Embryonic facial prominence (tissue), 1 donor: Measurements from ENCODE around the gene RIOK2.
"Not testable (repeated sequence)": the region's sequence is repeated elsewhere in the genome, so short reads cannot be mapped to it uniquely, and the experiment has no call there.

Source experiments
- DNase-seq: peaks from one replicate; pipeline ENCODE4 v3.0.0-alpha.2; 2016; ENCODE audit errors: extremely low spot score

RIOK2 gene

DNA sequence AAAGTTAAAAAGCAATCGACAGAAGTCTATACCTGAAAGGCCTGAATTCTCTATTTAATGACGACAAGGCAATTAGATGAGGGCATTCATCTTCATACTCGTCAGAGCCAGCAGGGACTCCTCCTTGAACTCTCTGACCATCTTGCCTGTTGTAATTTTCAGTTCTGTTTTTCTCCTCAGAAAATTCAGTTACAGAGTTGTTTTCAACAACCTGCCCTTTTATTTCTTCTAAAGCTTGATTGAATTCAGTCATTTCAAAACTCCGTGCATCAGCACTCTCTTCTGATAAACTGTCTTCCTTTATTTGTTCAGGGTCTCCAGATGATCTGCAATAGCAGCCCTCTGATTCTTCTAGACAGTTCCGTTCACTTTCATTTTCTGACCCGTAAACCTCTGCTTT is 15.6 kb downstream of the RIOK2 start:
- DNase-seq: no peak

DNA sequence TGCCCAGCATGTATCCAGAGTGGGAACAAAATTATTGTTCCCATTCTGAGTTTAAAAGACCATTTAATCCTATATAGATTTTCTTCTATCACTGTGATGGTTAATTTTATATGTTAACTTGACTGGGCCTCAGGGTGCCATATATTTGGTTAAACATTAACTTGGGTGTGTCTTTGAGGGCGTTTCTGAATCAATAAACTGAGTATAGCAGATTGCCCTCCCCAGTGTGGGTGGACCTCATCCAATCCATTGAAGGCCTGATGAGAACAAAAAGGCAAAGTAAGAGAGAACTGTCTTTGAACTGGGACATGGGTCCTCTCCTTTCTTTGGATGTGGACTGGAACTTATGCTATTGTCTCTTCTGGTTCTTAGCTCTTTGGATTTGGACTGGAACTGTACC is 17.3 kb downstream of the RIOK2 start:
- no peak for DNase-seq

DNA sequence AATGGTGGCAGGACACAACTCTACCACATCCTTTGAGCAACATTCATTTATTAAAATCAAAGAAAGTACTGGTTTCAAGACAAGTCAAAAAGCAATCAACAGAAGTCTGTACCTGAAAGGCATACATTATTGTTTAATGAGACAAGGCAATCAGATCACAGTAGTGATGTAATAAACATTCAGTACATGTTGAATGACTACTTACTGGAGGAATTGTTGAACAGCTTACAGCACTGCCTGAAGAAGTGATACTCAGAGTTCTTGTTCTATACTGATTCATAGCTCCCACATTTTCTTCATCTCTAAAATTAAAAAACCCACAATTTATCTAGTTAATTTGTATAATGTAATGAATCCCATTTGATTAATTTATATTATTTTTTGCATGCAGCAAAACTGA is 18.2 kb downstream of the RIOK2 start:
- DNase-seq: no peak

DNA sequence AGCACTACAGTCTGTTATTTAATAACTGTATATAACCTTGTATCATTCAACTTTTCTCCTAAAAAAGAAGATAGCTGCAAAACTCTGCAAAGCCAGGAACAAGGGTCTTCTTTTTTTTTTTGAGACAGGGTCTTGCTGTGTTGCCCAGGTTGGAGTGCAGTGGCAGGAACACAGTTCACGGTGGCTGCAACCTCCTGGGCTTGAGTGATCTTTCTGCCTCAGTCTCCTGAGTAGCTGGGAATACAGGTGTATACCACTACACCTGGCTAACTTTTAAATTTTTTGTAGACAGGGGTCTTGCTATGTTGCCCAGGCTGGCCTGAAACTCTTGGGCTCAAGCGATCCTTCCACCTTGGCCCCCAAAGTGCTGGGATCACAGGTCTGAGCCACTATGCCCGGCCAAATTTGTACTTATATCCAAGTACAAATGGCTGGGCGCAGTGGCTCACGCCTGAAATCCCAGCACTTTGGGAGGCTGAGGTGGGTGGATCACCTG is 19.2 kb downstream of the RIOK2 start:
- no peak for DNase-seq

DNA sequence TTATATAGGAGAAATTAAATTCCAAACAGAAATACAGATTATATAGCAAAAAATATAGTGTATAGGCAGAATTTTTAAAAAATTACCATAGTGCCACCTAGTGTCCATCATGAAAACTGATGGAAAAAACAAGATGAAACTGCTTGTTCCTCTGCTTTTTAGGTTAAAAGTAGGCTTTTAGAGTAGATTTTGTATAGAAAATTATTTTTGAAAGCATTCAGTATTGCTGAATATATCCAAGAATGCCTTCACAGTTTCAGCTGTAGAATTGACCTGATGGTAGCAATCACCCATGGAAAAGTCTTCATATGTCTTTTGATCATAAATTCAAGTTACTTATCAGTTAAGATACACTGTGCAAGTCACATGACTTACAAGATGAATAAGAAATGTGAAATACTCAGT is 19.7 kb downstream of the RIOK2 start:
- peak; percentile 22 for DNase-seq

DNA sequence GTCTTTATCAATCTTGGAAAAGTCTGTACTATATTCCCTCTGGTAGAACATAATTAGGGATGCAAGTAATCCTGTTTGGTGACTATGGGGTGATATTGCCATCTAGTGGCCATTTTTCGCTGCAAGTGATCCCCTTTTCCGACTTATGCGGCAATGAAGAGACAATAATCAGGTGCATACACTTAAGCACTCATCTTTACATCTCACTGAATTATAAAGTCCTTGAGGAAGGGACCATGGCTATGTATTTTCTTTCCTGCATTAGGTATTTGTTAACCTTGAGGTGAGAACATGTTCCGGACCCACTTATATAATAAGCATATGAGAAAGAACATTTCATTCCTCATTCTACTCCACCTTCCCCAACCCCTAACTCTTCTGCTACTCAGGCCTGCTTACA is 21.0 kb downstream of the RIOK2 start:
- DNase-seq: peak; percentile 51

DNA sequence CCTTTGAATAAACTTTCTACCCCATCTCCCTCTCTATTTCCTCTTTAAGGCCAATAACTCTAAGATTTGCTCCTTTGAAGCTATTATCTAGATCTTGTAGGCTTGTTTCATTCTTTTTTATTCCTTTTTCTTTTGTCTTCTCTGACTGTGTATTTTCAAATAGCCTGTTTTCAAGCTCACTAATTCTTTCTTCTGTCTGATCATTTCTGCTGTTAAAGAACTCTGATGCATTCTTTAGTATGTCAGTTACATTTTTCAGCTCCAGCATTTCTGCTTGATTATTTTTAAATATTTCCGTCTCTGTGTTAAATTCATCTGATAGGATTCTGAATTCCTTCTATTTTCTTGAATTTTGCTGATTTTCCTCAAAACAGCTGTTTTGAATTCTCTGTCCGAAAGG is 25.4 kb downstream of the RIOK2 start:
- no peak for DNase-seq

DNA sequence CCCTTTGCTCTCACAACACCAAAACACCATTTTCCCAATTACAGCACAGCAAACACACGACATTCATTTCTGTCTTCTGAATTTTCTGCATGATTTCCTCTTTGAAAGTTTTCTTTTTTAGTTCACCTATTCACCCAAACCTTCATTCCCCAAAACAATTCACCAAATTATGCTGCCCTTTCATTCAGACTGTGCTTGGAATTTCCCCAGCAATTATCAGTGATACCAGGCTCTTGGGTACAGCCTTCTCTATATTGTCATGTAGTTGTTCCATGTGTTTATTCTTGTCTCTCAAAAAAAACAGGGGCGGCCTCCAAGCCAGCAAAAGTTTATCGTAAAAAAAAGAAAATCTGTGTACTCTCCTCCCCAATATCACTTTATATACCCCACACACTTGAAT is 31.7 kb downstream of the RIOK2 start:
- DNase-seq: no peak

DNA sequence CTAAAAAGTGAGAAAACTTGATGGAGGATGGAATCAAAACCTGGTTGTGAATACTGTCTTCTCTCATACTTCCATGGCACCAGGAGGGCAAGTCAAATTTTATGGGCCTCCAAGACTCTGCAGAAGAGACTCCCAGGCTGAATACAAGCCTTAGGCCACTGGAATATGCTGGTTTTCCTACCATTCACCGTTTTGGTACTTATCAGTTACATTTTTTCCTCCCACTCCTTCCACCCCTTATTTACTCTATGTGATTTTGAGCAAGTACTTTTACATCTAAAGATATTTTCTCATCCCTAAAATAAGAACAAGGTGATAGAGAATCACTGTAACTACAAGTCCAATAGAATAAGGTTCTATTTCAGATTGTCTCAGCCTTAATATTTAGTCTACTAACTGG is 32.6 kb downstream of the RIOK2 start:
- DNase-seq: no peak

DNA sequence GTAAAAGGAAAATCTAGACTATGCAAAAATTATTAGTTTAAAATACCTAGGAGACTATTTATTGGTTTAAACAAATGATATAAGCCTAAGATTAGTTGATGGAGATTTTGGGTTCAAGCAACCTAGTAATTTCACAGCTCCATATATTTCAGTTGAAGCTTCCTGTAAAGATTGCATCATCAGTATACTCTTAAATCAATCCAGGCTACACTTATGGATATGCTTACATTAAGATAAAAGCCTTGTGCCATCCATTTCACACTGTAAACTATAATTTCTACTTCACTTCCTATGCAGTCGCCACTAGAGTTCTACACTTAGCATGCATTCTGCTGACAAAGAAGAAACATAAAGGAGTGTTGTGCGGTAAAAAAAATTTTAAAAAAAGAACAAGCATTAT is 33.3 kb downstream of the RIOK2 start:
- no peak for DNase-seq

DNA sequence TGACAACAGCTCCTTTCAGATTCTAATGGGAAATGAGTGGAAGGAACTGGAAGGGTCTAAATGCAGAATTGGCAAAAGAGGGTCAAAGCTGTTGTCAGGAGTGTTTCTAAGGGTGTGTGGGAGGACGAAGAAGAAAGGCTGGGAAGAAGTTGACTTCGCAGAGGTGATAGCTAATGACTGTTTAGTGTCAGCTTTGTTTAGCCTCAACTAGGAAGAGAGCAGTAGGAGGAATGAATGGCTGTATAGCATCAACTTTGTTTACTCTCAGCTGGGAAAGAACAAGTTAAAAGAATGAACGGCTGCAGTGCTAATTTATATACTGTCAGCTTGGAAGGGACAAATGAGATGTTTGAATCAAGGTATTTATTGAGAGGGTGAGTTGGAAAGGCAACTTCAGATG is 34.8 kb downstream of the RIOK2 start:
- no peak for DNase-seq

DNA sequence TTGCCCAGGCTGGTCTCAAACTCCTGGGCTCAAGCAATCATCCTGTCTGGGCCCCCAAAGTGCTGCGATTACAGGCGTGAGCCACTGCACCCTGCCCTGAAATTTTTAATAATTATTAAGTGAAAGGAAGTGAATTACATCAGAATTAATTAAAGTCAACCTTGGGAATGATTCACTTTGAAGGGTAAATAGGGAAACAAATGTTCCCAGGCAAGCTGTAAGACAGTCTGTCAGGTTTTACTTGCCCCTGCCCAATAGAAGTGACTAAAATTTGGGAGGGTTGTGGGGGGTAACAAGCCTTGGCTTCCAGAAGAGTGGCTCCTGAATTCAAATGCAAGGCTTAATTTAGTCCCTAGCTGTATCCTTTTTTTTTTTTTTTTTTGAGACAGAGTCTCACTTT is 39.3 kb downstream of the RIOK2 start:
- DNase-seq: no peak

DNA sequence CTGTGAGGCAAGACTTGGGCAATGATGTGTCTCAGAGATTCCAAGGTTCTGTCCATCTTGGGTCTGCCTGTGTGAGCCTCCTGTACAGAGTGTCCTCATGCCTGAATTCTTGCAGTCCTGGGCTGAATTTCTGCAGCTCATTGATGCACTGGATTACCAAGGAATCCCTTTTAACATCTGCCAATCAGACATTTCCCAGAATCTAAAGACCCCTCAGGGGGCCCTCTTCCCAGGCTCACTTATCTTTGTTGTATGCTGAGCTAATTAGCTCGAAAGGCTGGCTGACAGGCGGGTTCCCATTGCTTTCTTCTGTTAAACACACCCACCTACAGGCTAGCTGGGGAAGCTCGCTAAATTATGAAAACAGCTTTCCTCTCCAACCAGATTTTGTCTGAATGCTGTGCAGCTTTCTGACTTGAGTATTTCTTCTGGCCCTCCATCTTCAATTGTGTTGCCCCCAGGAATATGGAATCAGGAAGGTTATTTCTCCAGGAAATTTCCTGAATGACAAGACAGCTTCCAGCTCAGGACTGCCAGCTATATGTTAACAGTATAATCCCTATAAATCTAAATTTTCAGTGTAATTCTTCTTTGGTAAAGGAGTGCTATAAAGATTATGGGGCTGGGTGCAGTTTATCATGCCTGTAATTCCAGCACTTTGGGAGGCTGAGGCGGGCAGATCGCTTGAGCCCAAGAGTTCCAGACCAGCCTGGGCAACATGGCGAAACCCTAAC is 40.4 kb downstream of the RIOK2 start, which contains the start of gene LIX1:
TSS of gene LIX1 (minus strand) at position 91 of the 734 bp plus-strand sequence. CDS start at position 56, 35 bp downstream.
- DNase-seq: peak; percentile 50

DNA sequence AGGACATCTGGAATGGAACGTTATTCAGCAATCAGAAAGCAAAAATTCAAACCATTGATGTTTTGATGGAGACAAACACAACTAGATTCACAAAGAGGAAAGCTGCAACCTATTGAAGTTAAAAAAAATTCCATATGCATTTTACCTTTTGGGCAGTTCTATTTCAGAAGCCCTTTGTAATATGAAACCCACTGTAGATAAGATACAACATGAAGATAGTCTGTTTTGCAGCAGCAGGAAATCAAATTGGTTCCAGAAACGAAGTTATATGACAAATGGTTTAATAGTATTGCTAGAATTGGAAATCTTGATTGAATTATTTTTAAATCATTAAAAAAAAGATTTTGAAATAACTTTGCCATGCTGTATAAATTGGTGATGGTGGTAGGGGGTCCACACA is 41.5 kb downstream of the RIOK2 start:
- DNase-seq: no peak

DNA sequence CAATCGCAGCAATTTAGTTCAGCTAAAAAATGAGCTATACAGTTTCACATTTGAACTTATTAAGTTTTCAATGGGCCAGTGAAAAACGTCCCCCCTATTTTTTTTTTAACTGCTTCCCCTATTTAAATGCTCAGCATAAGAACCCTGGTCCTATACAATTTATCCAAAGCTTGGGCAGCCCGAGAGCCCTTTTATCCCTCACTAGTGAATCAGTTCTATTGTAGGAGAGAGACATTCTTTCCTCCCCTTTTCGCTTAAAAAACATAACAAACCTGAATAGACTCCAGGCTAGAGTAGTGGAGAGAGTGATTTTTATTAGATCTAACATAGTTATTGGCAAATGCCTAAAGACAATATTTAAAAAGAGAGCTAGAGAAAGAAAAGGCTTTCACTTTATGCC is 42.0 kb downstream of the RIOK2 start:
- no peak for DNase-seq

DNA sequence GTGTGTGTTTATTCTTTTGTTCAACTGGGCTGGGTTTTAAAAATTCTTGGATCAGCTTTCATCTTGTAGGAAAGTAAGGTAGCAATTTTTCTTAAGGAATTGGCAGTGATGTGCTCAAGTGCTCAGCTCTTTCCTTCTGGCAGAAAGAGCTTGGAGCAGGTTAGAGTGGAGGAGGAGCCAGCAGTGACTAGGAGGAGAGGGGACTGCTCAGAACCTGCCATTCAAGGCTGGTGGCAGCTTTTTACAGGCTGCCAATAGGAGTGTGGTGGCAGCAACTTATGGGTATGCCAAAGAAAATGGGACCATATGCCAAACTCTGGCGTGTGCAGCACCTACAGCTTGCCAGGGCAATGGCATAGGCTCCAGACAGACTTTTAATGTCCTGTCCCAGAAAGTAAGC is 42.8 kb downstream of the RIOK2 start:
- not testable (repeated sequence) for DNase-seq

DNA sequence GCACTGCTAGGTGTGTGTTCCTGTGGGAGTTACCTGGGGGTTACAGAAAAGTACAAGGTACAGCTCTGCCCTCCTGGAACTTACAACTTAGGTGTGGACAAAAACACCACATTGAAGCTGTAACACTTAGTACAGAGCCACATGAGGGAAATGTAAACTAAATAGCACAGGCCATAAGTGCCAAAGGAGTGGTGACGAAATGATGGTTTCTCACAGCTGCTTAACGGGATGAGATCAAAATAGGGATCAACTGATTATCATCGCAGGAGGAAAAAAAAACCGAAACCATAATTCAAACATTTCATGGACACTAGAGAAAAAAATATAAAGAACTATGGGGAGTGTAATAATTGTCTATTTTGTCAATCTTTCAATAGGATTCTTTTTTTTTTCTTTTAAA is 46.6 kb downstream of the RIOK2 start:
- DNase-seq: no peak

DNA sequence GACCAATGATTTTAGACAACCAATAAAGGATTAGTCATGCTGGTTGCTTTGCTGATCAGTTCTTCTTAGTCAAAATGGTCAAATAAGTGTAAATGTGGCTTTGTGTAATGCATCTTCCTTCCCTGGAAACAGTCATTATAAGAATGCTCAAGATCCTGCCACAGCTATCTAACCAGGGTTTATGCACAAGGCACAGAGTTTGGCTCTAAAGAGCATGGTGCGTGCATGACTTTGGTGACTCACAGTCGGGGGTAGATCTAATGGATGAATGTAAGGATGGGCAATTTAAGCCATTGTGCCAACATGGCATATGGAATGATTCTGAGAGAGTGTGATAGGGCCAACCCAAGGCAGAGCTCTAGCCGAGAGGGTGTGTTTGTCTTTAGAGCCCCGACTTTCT is 47.2 kb downstream of the RIOK2 start:
- no peak for DNase-seq

DNA sequence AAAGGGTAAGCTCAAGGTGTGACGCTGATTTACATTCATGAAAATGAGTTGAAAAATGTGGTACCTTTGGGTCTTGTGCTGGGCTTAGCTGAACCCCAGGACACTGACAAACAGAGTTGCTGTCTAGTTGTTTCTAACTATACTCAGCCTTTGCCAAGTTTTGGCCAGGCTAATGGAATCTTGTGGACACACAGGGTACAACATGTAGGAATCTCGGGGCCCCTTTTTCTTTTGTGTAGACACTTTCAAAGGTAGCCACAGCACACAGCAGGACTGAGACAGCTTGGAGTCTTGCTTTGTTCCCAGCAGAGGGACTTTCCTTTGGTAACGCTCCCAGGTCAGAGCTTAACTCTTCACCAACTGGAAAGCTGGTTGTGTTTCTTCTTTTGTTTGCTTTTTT is 48.4 kb downstream of the RIOK2 start:
- DNase-seq: no peak

DNA sequence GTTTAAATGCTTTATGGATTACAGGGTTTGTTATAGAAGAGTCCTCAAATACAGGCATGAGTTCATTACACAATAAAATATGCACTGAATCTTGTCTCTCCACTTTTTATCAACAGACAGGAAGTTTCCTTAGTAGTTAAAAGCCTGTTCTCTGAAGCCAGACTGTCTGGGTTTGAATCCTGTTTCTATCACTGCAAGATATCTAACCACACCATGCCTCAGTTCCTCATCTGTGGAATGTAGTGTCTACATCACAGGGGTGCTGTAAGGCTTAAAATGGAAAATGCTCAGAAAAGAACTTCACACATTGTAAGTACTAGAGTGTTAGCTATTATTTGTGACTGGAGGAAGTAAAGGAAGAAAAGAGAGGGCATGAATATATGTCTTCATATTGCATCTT is 49.9 kb downstream of the RIOK2 start:
- no peak for DNase-seq

DNA sequence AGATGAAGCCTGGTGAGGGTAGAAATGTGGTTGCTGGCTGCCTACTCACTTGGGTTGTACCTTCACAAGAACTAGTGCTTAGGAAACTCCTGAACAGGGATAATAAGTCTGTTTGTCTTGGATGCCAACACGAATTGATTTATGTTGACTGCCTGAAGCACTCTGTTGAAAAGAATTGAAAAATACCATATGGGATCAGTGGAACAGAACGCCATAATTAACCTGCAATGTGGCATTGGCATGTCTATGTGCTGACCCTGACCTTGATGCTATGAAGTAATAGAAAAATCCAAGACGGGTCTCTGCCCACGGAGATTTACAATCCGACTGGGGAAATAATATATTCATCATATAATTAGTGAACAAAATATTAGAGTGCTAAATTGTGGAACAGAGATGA is 51.1 kb downstream of the RIOK2 start:
- DNase-seq: no peak

DNA sequence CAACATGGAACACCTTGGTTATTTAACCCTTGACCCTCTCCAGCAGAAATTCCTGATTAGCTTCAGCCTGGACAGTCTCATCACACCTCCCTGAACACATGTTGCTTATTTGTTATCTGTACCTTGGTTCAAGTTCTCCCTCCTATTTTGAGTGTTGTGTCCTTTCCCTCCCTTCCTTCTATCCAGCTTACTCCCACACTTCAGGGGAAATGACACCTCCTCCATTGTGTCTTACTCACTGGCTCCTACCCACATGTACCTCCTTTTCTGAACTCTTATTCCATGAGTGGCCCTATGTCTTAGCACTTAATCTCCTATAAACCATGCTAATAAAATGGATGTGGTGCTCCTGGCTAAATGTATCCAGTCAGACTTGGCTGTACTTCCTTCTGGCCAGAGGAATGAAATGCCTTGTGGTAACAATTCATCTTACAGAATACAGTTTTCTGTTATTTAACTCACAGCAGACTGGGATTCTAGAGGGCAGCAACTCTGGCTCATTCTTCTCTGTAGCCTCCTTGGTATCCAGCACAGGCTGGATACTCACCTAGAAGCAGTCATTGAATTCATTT is 51.8 kb downstream of the RIOK2 start:
- no peak for DNase-seq

DNA sequence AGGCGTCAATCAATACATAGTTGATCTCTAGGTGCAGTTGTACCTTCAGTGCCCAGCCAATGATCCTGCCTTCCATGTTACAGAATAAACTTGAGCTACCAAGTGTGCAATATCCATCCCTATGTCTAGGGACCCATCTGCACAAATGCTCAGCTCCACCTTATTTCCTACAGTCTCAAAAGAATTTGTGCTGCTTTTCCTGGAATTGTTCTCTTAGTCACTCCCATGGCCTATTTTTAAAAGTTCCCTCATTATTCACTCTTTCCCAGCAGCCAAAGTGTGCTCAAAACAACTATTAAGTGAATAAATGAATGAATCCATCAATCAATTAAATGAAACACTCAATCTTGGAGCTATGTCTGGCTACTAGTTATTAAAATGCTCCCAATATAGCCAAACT is 55.3 kb downstream of the RIOK2 start:
- DNase-seq: no peak
